ENCODE results near the gene PRELID3B.

DNA sequence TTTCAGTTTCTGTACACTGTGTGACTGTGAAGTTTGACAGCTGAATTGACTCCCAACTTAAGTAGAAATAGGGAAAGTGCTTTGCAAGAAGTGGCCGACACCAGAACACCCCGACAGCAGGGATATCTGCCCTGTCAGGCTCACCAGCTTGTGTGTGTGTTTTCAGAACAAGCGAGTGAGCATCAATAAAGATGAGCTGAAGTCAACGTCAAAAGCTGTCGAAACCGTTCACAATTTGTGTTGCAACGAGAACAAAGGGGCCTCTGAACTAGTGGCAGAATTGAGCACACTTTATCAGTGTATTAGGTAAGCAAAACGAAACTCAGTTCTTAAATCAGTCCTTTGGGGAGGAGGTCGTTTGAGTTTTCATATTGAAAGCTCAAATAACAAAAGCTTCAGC is 50.9 kb downstream of the PRELID3B start:
- no peak for TF ChIP-seq POLR2A (IDR thresholded peaks at IDR 0.05)
- TF ChIP-seq, protein P1, sequence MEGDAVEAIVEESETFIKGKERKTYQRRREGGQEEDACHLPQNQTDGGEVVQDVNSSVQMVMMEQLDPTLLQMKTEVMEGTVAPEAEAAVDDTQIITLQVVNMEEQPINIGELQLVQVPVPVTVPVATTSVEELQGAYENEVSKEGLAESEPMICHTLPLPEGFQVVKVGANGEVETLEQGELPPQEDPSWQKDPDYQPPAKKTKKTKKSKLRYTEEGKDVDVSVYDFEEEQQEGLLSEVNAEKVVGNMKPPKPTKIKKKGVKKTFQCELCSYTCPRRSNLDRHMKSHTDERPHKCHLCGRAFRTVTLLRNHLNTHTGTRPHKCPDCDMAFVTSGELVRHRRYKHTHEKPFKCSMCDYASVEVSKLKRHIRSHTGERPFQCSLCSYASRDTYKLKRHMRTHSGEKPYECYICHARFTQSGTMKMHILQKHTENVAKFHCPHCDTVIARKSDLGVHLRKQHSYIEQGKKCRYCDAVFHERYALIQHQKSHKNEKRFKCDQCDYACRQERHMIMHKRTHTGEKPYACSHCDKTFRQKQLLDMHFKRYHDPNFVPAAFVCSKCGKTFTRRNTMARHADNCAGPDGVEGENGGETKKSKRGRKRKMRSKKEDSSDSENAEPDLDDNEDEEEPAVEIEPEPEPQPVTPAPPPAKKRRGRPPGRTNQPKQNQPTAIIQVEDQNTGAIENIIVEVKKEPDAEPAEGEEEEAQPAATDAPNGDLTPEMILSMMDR (IDR thresholded peaks at IDR 0.05) = no peak
